K562 treated with DMSO at 1 percent for 24 hours (cell line): ENCODE results near the gene UBP1. TPM values are rescaled to one million over a fixed set of nuclear protein-coding genes. Genes with fewer than 3 reads are reported as not detected.

ENCODE experiments used
- total RNA-seq: library from RNA; unstranded; fragments of 300-600 nt; gene quantifications from 2 replicates; pipeline ENCODE4 v1.2.3, GENCODE V29; 2022; ENCODE audit warnings: low read depth; ENCODE audit not compliant: insufficient read depth

UBP1 gene
- 44.6 and 47.4 TPM in 2 replicates for total RNA-seq

DNA sequence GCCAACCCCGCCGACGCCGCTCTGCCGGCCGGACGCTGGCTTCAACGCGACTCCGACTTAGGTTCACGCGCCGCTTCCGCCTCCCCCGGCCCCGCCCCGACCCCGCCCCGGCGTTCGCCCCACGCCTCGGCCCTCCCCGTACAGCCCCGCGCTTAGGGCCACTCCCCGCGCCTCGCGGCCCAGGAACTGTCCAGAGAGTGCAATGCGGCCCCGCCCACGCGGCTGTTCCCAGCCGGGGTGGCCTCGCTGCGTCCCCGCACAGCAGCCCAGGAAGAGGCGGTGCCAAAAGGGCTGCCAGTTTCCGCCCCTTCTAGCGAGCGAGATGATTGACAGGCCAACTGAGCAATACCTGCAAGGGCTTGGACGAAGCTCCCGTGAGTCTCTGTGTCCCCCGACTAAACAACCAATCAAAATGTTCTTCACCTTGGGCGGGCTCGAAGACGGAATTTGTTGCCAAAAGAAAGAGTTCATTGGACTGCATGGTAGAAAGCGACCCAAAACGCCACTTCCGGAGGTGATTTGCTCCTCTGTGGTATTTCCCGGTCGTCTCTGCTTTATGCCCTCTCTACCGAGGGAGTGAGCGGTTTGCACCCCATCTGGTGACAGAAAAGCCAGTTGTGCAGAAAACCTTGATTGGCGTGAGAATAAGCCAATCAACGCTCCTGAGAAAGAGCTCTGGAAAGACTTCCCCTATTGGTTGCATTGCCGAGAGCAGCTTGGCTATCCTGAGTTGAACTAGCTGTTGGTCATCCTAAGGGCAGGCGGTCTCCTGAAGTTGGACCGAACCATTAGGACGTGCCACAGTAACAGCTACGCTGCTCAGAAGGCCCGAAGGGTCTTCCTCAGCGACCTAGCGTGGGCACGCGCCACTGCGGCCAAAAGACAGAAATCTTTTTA lies at the start of gene UBP1:
Gene UBP1, minus strand, starts transcription at position 78 of the 897 bp plus-strand sequence. CDS start 557 bp downstream, outside the sequence.

Other genes starting within 250 kb of the UBP1 start
- not detected in 2 replicates for gene SUSD5, start 221.6 kb downstream of the UBP1 start, total RNA-seq
- 1.9 and 3.4 TPM in 2 replicates for gene FBXL2, start 163.0 kb downstream of the UBP1 start, total RNA-seq